KOPT-K1 (cell line): Measurements from ENCODE around the gene BLTP3A.
"Not testable (repeated sequence)": the region's sequence is repeated elsewhere in the genome, so short reads cannot be mapped to it uniquely, and the experiment has no call there.

Experiments used
- H3K27ac ChIP-seq: fragments of 200-600 bp; sonication (generic); 2 replicates; pipeline ENCODE4 v1.5.1; 2016; ENCODE audit warnings: antibody characterized with exemption, mild to moderate bottlenecking, low read depth, low read length; ENCODE audit not compliant: poor library complexity, severe bottlenecking
- H3K36me3 ChIP-seq: fragments of 200-600 bp; sonication (generic); 2 replicates; pipeline ENCODE4 v1.5.1; 2017; ENCODE audit warnings: antibody characterized with exemption, mild to moderate bottlenecking, low read length, moderate library complexity; ENCODE audit not compliant: insufficient read depth
- H3K9me3 ChIP-seq: fragments of 200-600 bp; sonication (generic); 2 replicates; pipeline ENCODE4 v1.5.1; 2017; ENCODE audit warnings: antibody characterized with exemption, low read length, mild to moderate bottlenecking; ENCODE audit not compliant: insufficient read depth, poor library complexity, severe bottlenecking

The BLTP3A gene

GRCh38 chr6:34771727-34772126 is 20.2 kb upstream of the BLTP3A start:
- no peak overlapping the region for H3K27ac ChIP-seq
- peaks cover 98% of the 10 kb centered on the region for H3K36me3 ChIP-seq
- no peaks in the 10 kb centered on the region for H3K9me3 ChIP-seq

GRCh38 chr6:34772940-34773339 is 18.9 kb upstream of the BLTP3A start:
- Histone ChIP-seq H3K27ac (no peak overlapping the region), H3K36me3 (peaks cover 92% of the 10 kb centered on the region), H3K9me3 (no peaks in the 10 kb centered on the region)

- no peak overlapping the region for H3K27ac ChIP-seq
- peaks cover 83% of the 10 kb centered on the region for H3K36me3 ChIP-seq
- no peaks in the 10 kb centered on the region for H3K9me3 ChIP-seq
These were observed 18.0 kb upstream of the BLTP3A start for GRCh38 chr6:34773916-34774315.

GRCh38 chr6:34774967-34775366 is 16.9 kb upstream of the BLTP3A start:
- Histone ChIP-seq H3K9me3 (no peaks in the 10 kb centered on the region), H3K36me3 (peaks cover 82% of the 10 kb centered on the region), H3K27ac (no peak overlapping the region)

- H3K27ac ChIP-seq, H3K9me3 ChIP-seq, H3K36me3 ChIP-seq: not testable (repeated sequence)
These were observed 6.5 kb upstream of the BLTP3A start for GRCh38 chr6:34785375-34785774.

GRCh38 chr6:34787152-34787551 is 4.7 kb upstream of the BLTP3A start:
- H3K27ac ChIP-seq, H3K9me3 ChIP-seq, H3K36me3 ChIP-seq: not testable (repeated sequence)

GRCh38 chr6:34788111-34788510 is 3.8 kb upstream of the BLTP3A start:
- Histone ChIP-seq H3K36me3 (no peaks in the 10 kb centered on the region), H3K27ac (no peak overlapping the region), H3K9me3 (no peaks in the 10 kb centered on the region)

- no peaks in the 10 kb centered on the region for H3K9me3 ChIP-seq
- H3K27ac ChIP-seq: peak overlapping the region; percentile 67
These were observed 651 bp upstream of the BLTP3A start for GRCh38 chr6:34791164-34791700.

GRCh38 chr6:34792605-34793500 is 970 bp downstream of the BLTP3A start:
- Histone ChIP-seq H3K27ac (peak overlapping the region; percentile 67), H3K9me3 (no peaks in the 10 kb centered on the region), H3K36me3 (no peaks in the 10 kb centered on the region)

More at GRCh38 chr6:34791164-34791700, 651 bp upstream of the BLTP3A start:
- H3K36me3 ChIP-seq: no peaks in the 10 kb centered on the region

- Histone ChIP-seq H3K9me3 (no peaks in the 10 kb centered on the region), H3K27ac (no peak overlapping the region), H3K36me3 (no peaks in the 10 kb centered on the region)
These were observed 2.0 kb downstream of the BLTP3A start for GRCh38 chr6:34793877-34794276.

GRCh38 chr6:34795836-34796425 is 4.0 kb downstream of the BLTP3A start:
- H3K36me3 ChIP-seq: no peaks in the 10 kb centered on the region
- H3K9me3 ChIP-seq: no peaks in the 10 kb centered on the region
- H3K27ac ChIP-seq: no peak overlapping the region

- no peaks in the 10 kb centered on the region for H3K36me3 ChIP-seq
- no peaks in the 10 kb centered on the region for H3K9me3 ChIP-seq
- no peak overlapping the region for H3K27ac ChIP-seq
These were observed 6.2 kb downstream of the BLTP3A start for GRCh38 chr6:34798057-34798456.

- no peaks in the 10 kb centered on the region for H3K9me3 ChIP-seq
- H3K36me3 ChIP-seq: no peaks in the 10 kb centered on the region
- no peak overlapping the region for H3K27ac ChIP-seq
These were observed 7.7 kb downstream of the BLTP3A start for GRCh38 chr6:34799547-34799946.

- H3K36me3 ChIP-seq: no peaks in the 10 kb centered on the region
- H3K9me3 ChIP-seq: no peaks in the 10 kb centered on the region
- no peak overlapping the region for H3K27ac ChIP-seq
These were observed 12.7 kb downstream of the BLTP3A start for GRCh38 chr6:34804543-34804942.

- not testable (repeated sequence) for H3K36me3 ChIP-seq, H3K27ac ChIP-seq, H3K9me3 ChIP-seq
These were observed 13.2 kb downstream of the BLTP3A start for GRCh38 chr6:34805074-34805473.
